Measurements from ENCODE around the gene COPE.

DNA sequence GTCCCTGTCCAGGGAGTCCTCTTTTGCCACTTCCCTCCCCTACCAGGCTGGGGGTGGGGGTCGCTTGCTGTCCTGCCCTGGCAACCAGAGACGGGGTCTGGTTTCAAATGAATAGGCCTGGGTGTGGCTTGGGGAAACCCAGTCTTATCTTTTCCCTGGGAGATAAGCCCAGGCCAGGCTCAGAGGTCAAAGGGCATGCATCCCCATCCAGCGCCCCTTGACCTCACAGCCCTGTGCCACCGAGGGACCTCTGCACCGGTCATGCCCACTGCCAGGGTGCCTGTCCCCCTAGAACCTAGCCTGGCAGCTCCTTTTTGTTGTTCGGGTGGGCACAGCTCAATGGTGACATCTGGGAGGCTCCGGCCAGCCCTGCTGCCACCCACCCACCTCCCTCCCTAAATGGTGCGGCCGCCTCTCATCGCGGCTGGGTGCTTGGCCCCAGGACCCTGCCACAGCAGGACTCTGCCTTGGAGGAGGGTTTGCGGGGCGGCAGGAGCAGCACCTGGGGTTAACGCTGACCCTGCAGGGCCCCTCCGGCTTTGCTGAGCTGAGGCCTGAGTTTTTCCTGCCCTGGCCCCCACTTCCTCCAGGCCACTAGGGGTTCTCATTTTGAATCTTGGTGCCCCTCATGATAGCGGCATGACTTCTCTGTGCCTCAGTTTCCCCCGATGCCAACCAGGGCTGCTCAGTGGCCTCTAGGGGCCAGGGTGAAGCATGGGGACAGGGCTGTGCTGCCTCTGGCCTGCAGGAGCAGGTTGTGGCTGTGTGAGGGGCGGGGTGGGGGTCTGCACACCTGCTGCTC is 20.4 kb downstream of the COPE start:
- TF ChIP-seq CTCF (IDR thresholded peaks at IDR 0.05) (no peak), POLR2A (IDR thresholded peaks at IDR 0.05) (no peak)

Measured in testis (tissue), 2 donors.